Measurements from ENCODE around the gene TYMS.
"Not testable (repeated sequence)": the region's sequence is repeated elsewhere in the genome, so short reads cannot be mapped to it uniquely, and the experiment has no call there.

Gene TYMS

GRCh38 chr18:677145-677544 lies 19.7 kb downstream of the TYMS start:
- Histone ChIP-seq H3K9me3 (ENCODE audit: control insufficient read depth, low read length) (no peaks in the 10 kb centered on the region), H3K36me3 (ENCODE audit: control insufficient read depth, insufficient read depth, low read length) (peaks cover 63% of the 10 kb centered on the region), H3K4me1 (ENCODE audit: control insufficient read depth, insufficient read depth, low read length, poor library complexity, severe bottlenecking) (no peaks in the 10 kb centered on the region), H3K4me3 (ENCODE audit: extremely low read depth, insufficient read depth, low read length, poor library complexity, severe bottlenecking) (no peak overlapping the region), H3K27ac (ENCODE audit: low read depth, low read length, severe bottlenecking) (no peak overlapping the region)
- WGBS, 2 experiments (ENCODE audit: insufficient coverage in 2 of 2): 100% methylated on average over 2 of the region's 4 CpGs

GRCh38 chr18:677951-678381 lies 20.5 kb downstream of the TYMS start:
- H3K36me3 ChIP-seq (ENCODE audit: control insufficient read depth, insufficient read depth, low read length): peaks cover 55% of the 10 kb centered on the region
- WGBS, 2 experiments (ENCODE audit: insufficient coverage in 2 of 2): 93 to 99% methylated on average over 14 of the region's 14 CpGs

GRCh38 chr18:678482-679182 lies 21.2 kb downstream of the TYMS start:
- Histone ChIP-seq H3K4me1 (ENCODE audit: control insufficient read depth, insufficient read depth, low read length, poor library complexity, severe bottlenecking) (no peaks in the 10 kb centered on the region), H3K9me3 (ENCODE audit: control insufficient read depth, low read length) (no peaks in the 10 kb centered on the region), H3K4me3 (ENCODE audit: extremely low read depth, insufficient read depth, low read length, poor library complexity, severe bottlenecking) (no peak overlapping the region), H3K27ac (ENCODE audit: low read depth, low read length, severe bottlenecking) (no peak overlapping the region), H3K36me3 (ENCODE audit: control insufficient read depth, insufficient read depth, low read length) (peaks cover 49% of the 10 kb centered on the region)
- 91 to 93% methylated on average over 11 to 14 of the region's 15 CpGs for WGBS, 2 experiments (ENCODE audit: insufficient coverage in 2 of 2)

More at GRCh38 chr18:677951-678381, 20.5 kb downstream of the TYMS start:
- no peaks in the 10 kb centered on the region for H3K9me3 ChIP-seq (ENCODE audit: control insufficient read depth, low read length)
- H3K4me1 ChIP-seq (ENCODE audit: control insufficient read depth, insufficient read depth, low read length, poor library complexity, severe bottlenecking): no peaks in the 10 kb centered on the region
- H3K4me3 ChIP-seq (ENCODE audit: extremely low read depth, insufficient read depth, low read length, poor library complexity, severe bottlenecking): no peak overlapping the region
- H3K27ac ChIP-seq (ENCODE audit: low read depth, low read length, severe bottlenecking): no peak overlapping the region

- Histone ChIP-seq H3K9me3 (ENCODE audit: control insufficient read depth, low read length) (no peaks in the 10 kb centered on the region), H3K27ac (ENCODE audit: low read depth, low read length, severe bottlenecking) (no peak overlapping the region), H3K4me1 (ENCODE audit: control insufficient read depth, insufficient read depth, low read length, poor library complexity, severe bottlenecking) (no peaks in the 10 kb centered on the region), H3K4me3 (ENCODE audit: extremely low read depth, insufficient read depth, low read length, poor library complexity, severe bottlenecking) (no peak overlapping the region), H3K36me3 (ENCODE audit: control insufficient read depth, insufficient read depth, low read length) (peaks cover 44% of the 10 kb centered on the region)
- WGBS, 2 experiments (ENCODE audit: insufficient coverage in 2 of 2): 97 to 98% methylated on average over 4 of the region's 4 CpGs
Observed at GRCh38 chr18:679516-679915, 22.1 kb downstream of the TYMS start.

GRCh38 chr18:680392-680791 lies 22.9 kb downstream of the TYMS start:
- no peak overlapping the region for H3K4me3 ChIP-seq (ENCODE audit: extremely low read depth, insufficient read depth, low read length, poor library complexity, severe bottlenecking)
- WGBS, 2 experiments (ENCODE audit: insufficient coverage in 2 of 2): 90 to 100% methylated on average over 3 to 4 of the region's 4 CpGs
- no peaks in the 10 kb centered on the region for H3K4me1 ChIP-seq (ENCODE audit: control insufficient read depth, insufficient read depth, low read length, poor library complexity, severe bottlenecking)
- peaks cover 41% of the 10 kb centered on the region for H3K36me3 ChIP-seq (ENCODE audit: control insufficient read depth, insufficient read depth, low read length)
- H3K9me3 ChIP-seq (ENCODE audit: control insufficient read depth, low read length): no peaks in the 10 kb centered on the region
- no peak overlapping the region for H3K27ac ChIP-seq (ENCODE audit: low read depth, low read length, severe bottlenecking)

GRCh38 chr18:681985-682384 lies 24.5 kb downstream of the TYMS start:
- H3K27ac ChIP-seq (ENCODE audit: low read depth, low read length, severe bottlenecking): no peak overlapping the region
- peaks cover 32% of the 10 kb centered on the region for H3K36me3 ChIP-seq (ENCODE audit: control insufficient read depth, insufficient read depth, low read length)
- WGBS, 2 experiments (ENCODE audit: insufficient coverage in 2 of 2): 95 to 98% methylated on average over 5 of the region's 5 CpGs
- no peaks in the 10 kb centered on the region for H3K9me3 ChIP-seq (ENCODE audit: control insufficient read depth, low read length)
- no peak overlapping the region for H3K4me3 ChIP-seq (ENCODE audit: extremely low read depth, insufficient read depth, low read length, poor library complexity, severe bottlenecking)
- peaks cover 3% of the 10 kb centered on the region for H3K4me1 ChIP-seq (ENCODE audit: control insufficient read depth, insufficient read depth, low read length, poor library complexity, severe bottlenecking)

GRCh38 chr18:682416-682815 lies 25.0 kb downstream of the TYMS start:
- not testable (repeated sequence) for H3K27ac ChIP-seq (ENCODE audit: low read depth, low read length, severe bottlenecking); H3K4me3 ChIP-seq (ENCODE audit: extremely low read depth, insufficient read depth, low read length, poor library complexity, severe bottlenecking); H3K9me3 ChIP-seq (ENCODE audit: control insufficient read depth, low read length); H3K4me1 ChIP-seq (ENCODE audit: control insufficient read depth, insufficient read depth, low read length, poor library complexity, severe bottlenecking)
- H3K36me3 ChIP-seq (ENCODE audit: control insufficient read depth, insufficient read depth, low read length): peaks cover 32% of the 10 kb centered on the region
- 90 to 100% methylated on average over 5 to 7 of the region's 9 CpGs for WGBS, 2 experiments (ENCODE audit: insufficient coverage in 2 of 2)

- Histone ChIP-seq H3K9me3 (ENCODE audit: control insufficient read depth, low read length) (no peaks in the 10 kb centered on the region), H3K4me3 (ENCODE audit: extremely low read depth, insufficient read depth, low read length, poor library complexity, severe bottlenecking) (no peak overlapping the region), H3K27ac (ENCODE audit: low read depth, low read length, severe bottlenecking) (no peak overlapping the region), H3K4me1 (ENCODE audit: control insufficient read depth, insufficient read depth, low read length, poor library complexity, severe bottlenecking) (peaks cover 7% of the 10 kb centered on the region), H3K36me3 (ENCODE audit: control insufficient read depth, insufficient read depth, low read length) (peaks cover 32% of the 10 kb centered on the region)
Observed at GRCh38 chr18:682833-683232, 25.4 kb downstream of the TYMS start.

GRCh38 chr18:683531-683930 lies 26.1 kb downstream of the TYMS start:
- Histone ChIP-seq H3K4me3 (ENCODE audit: extremely low read depth, insufficient read depth, low read length, poor library complexity, severe bottlenecking) (no peak overlapping the region), H3K27ac (ENCODE audit: low read depth, low read length, severe bottlenecking) (no peak overlapping the region), H3K4me1 (ENCODE audit: control insufficient read depth, insufficient read depth, low read length, poor library complexity, severe bottlenecking) (peaks cover 7% of the 10 kb centered on the region), H3K36me3 (ENCODE audit: control insufficient read depth, insufficient read depth, low read length) (peaks cover 29% of the 10 kb centered on the region), H3K9me3 (ENCODE audit: control insufficient read depth, low read length) (no peaks in the 10 kb centered on the region)
- WGBS, 2 experiments (ENCODE audit: insufficient coverage in 2 of 2): 84 to 87% methylated on average over 5 of the region's 5 CpGs

- Histone ChIP-seq H3K27ac (ENCODE audit: low read depth, low read length, severe bottlenecking) (no peak overlapping the region), H3K36me3 (ENCODE audit: control insufficient read depth, insufficient read depth, low read length) (peaks cover 31% of the 10 kb centered on the region), H3K9me3 (ENCODE audit: control insufficient read depth, low read length) (no peaks in the 10 kb centered on the region), H3K4me1 (ENCODE audit: control insufficient read depth, insufficient read depth, low read length, poor library complexity, severe bottlenecking) (peaks cover 7% of the 10 kb centered on the region), H3K4me3 (ENCODE audit: extremely low read depth, insufficient read depth, low read length, poor library complexity, severe bottlenecking) (no peak overlapping the region)
- 90 to 91% methylated on average over 2 to 3 of the region's 3 CpGs for WGBS, 2 experiments (ENCODE audit: insufficient coverage in 2 of 2)
Observed at GRCh38 chr18:685438-685837, 28.0 kb downstream of the TYMS start.

- no peak overlapping the region for H3K4me3 ChIP-seq (ENCODE audit: extremely low read depth, insufficient read depth, low read length, poor library complexity, severe bottlenecking)
- 48 to 61% methylated on average over 9 to 10 of the region's 11 CpGs for WGBS, 2 experiments (ENCODE audit: insufficient coverage in 2 of 2)
- H3K36me3 ChIP-seq (ENCODE audit: control insufficient read depth, insufficient read depth, low read length): peaks cover 35% of the 10 kb centered on the region
- peaks cover 7% of the 10 kb centered on the region for H3K4me1 ChIP-seq (ENCODE audit: control insufficient read depth, insufficient read depth, low read length, poor library complexity, severe bottlenecking)
- H3K9me3 ChIP-seq (ENCODE audit: control insufficient read depth, low read length): no peaks in the 10 kb centered on the region
- no peak overlapping the region for H3K27ac ChIP-seq (ENCODE audit: low read depth, low read length, severe bottlenecking)
Observed at GRCh38 chr18:686339-687111, 29.1 kb downstream of the TYMS start.
